GM19372 (cell line): ENCODE measurements around the gene XRN2.

Experiments
- ATAC-seq: cut with Tn5 transposase; IDR thresholded peaks from one replicate; pipeline ENCODE4 v1.9.1; 2021; ENCODE audit warnings: mild to moderate bottlenecking, low read depth, moderate library complexity; ENCODE audit not compliant: unreplicated experiment

The XRN2 gene, protein sequence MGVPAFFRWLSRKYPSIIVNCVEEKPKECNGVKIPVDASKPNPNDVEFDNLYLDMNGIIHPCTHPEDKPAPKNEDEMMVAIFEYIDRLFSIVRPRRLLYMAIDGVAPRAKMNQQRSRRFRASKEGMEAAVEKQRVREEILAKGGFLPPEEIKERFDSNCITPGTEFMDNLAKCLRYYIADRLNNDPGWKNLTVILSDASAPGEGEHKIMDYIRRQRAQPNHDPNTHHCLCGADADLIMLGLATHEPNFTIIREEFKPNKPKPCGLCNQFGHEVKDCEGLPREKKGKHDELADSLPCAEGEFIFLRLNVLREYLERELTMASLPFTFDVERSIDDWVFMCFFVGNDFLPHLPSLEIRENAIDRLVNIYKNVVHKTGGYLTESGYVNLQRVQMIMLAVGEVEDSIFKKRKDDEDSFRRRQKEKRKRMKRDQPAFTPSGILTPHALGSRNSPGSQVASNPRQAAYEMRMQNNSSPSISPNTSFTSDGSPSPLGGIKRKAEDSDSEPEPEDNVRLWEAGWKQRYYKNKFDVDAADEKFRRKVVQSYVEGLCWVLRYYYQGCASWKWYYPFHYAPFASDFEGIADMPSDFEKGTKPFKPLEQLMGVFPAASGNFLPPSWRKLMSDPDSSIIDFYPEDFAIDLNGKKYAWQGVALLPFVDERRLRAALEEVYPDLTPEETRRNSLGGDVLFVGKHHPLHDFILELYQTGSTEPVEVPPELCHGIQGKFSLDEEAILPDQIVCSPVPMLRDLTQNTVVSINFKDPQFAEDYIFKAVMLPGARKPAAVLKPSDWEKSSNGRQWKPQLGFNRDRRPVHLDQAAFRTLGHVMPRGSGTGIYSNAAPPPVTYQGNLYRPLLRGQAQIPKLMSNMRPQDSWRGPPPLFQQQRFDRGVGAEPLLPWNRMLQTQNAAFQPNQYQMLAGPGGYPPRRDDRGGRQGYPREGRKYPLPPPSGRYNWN

DNA sequence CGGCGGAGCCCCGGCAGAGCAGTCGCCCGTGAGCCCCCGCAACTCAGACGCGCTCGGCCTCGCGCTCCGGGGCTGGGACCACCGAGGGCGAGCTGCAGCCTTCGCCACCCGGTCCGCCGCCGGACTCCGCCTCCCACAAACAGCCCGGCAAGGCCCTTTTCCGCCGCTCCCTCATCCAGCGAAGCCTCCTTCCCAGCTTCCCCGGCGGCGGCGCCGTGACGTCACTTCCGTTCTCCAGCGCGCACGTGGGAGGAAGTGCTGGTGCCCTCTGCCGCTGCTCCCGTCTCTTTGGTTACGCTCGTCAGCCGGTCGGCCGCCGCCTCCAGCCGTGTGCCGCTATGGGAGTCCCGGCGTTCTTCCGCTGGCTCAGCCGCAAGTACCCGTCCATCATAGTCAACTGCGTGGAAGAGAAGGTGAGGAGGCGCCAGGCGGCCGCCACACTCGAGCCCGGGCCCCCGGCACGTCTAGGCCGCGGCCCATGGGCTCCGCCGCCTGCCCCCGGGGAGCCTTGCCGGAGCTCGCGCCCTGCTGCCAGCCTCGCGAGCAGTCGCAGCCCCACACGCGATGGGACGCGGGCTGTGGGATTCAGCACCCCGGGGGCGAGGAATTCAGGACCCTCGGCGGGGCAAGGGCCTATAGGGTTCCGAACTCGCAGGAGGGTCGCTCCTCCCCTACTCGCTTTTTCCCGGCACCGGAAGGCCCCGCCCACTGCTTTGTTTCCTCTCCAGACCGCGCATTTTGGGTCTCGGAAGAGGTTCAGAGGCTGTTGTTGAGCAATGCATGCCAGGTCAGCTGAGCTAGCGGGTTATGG, at the start of gene XRN2:
XRN2 (plus strand) TSS at position 271 of the 811 bp plus-strand sequence; CDS start at position 339, 68 bp downstream.
- ATAC-seq, result peak; percentile 86

DNA sequence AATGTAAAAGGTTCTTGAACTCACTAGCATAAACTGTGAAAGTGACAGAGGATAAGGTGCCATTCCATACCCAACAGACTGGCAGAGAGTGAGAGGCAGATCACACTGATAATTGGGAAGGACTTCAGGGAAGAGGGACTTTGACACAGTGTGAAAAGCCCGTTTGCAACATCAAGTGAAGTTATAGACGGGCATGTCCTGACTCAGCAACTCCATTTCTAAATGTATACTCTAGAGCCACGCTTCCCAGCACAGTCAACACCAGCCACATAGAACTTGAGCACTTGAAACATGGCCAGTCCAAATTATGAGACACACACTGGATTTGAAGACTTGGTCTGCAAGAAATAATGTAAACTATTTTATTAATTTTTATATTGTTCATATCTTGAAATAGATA, 45.9 kb upstream of the XRN2 start:
- ATAC-seq, result no peak

DNA sequence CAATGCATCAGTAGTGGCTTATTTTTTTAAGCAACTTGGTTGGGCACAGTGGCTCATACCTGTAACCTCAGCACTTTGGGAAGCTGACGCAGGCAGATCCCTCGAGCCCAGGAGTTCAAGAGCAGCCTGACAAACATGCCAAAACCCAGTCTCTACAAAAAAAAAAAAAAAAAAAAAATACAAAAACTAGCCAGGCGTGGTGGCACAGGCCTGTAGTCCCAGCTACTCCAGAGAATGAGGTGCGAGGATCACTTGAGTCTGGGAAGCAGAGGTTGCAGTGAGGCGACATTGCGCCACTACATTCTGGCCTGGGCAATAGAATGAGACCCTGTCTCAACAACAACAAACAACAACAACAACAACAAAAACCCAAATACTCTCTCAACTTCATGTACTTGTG, 44.7 kb upstream of the XRN2 start:
- ATAC-seq, result no peak

DNA sequence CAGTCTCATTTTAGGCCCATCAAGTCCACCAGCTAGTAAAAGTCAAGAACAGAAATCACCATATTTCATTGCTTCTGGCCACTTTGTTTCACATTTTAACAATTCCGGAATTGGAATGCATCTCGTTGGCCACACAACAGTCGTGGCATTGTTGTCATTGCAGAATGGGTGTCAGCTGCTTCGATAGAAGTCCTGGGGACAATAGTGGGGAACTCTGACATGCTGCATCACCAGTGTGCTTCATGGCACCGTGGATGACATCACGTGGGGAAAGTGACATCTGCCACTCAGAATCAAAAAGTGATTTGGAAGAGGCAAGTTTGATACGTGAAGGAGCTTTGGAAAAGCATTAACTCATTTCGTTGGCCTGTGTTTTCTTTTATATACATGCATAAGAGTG, 43.8 kb upstream of the XRN2 start:
- no peak for ATAC-seq

DNA sequence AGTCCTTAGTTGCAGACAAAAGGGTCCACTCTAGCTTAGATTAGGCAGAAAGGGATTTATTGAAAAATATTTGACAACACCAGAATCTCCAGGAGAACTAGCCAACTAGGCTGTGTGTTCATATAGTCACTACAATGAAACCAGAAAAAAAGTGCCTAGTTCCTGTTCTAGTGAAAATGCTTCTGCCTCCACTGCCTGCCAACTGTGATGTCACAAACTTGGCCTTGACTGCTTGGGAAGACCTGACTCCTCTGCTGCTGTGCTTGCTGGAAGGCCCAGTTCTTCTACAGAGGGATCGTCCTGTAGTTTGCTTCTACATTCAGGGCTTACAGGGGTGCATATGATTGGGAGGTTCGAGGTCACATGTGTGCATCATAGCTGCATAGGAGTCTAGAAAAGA, 40.3 kb upstream of the XRN2 start:
- no peak for ATAC-seq

GRCh38 chr20:21265261-21266190, 37.6 kb upstream of the XRN2 start:
- ATAC-seq, result no peak

GRCh38 chr20:21266191-21266536, 37.0 kb upstream of the XRN2 start:
- ATAC-seq, result no peak

- ATAC-seq, result no peak
These were observed 33.4 kb upstream of the XRN2 start for GRCh38 chr20:21269772-21270171.

GRCh38 chr20:21270806-21271205, 32.3 kb upstream of the XRN2 start:
- no peak for ATAC-seq

GRCh38 chr20:21272279-21272678, 30.9 kb upstream of the XRN2 start:
- no peak for ATAC-seq

- no peak for ATAC-seq
These were observed 30.5 kb upstream of the XRN2 start for GRCh38 chr20:21272679-21273078.

DNA sequence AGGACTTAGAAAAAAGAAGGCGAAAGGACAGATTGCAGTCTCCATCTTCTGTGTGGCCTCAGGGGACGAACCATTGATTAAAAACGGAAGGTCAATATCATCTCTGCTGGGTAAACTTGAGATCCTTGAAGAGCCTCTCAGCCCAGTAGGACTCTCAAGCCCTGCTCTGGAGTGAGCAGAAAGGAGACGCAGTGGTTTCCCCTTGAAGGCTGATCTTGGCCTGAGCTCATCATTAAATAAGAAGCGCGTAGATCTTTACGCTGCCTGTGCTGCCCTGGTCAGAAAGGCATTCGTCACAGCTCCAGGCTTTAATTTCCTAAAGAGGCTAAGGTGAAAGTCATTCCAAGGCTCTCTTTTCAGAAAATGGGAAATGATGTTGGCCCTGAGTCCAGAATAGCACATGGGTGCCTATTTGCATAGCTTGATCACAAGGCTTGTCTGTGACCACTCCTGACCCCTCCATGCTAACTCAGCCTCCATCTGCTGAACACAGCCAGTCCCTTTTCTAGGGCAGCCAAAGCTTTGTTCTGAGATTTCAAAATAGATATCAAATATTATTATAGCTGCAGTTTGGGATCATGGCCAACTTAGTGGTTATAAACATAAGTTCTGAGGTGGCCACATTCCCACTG, 29.3 kb upstream of the XRN2 start:
- ATAC-seq, result no peak

DNA sequence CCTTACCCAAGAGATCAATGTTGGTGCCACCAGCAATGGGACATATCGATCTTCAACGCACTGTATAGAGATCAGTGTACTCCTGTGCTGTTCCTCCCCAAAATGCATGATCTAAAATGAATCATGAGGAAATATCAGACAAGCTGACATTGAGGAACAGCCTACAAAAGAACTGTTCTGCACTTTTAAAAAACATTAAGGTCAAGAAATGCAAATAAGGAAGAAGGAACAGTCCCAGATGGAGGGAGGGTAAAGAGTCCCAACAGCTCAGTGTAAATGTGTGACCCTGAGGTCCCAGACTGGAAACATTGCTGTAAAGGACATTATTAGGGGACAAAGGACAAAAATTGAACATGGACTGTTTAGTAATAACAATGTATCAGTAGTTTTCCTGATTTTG, 24.3 kb upstream of the XRN2 start:
- ATAC-seq, result no peak

- ATAC-seq, result no peak
These were observed 23.2 kb upstream of the XRN2 start for GRCh38 chr20:21279706-21280521.

GRCh38 chr20:21280522-21281016, 22.6 kb upstream of the XRN2 start:
- ATAC-seq, result no peak

DNA sequence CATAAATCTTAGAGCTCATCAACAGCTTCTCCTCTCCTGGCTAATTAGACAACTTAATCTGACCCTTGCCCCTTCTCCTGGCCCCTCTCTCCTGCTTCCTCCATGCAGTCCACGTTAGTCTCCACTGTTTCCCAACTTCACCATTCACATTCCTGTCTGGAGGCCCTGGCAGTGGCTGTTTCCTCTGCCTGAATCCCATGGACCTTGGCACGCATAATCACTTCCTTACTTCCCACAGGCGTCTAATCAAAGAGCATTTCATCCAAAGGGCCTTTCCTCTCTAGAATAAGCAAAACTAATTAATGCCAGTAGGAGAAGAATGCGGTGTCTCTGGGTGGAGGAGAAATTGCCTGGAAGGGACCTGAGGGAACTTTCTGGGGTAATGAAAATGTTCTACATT, 16.4 kb upstream of the XRN2 start:
- no peak for ATAC-seq

GRCh38 chr20:21288587-21289370, 14.4 kb upstream of the XRN2 start:
- ATAC-seq, result no peak
